Endothelial cell (in vitro differentiated cells): ENCODE measurements around the gene ZNF554. TPM values are rescaled to one million over a fixed set of nuclear protein-coding genes. Genes with fewer than 3 reads are reported as not detected.

Source experiments
- DNase-seq: peaks from one replicate; pipeline ENCODE4 v3.0.0; 2021; ENCODE audit warnings: low spot score
- H3K27ac Mint-ChIP-seq: one replicate; pipeline ENCODE4 v1.8.0; 2021; ENCODE audit warnings: mixed read lengths, inconsistent platforms; ENCODE audit not compliant: unreplicated experiment
- H3K27me3 Mint-ChIP-seq: one replicate; pipeline ENCODE4 v1.8.0; 2021; ENCODE audit warnings: mild to moderate bottlenecking, moderate library complexity, mixed read lengths, inconsistent platforms; ENCODE audit not compliant: unreplicated experiment
- H3K36me3 Mint-ChIP-seq: one replicate; pipeline ENCODE4 v1.8.0; 2021; ENCODE audit warnings: mild to moderate bottlenecking, low read depth, mixed read lengths, inconsistent platforms; ENCODE audit not compliant: unreplicated experiment
- H3K4me1 Mint-ChIP-seq: one replicate; pipeline ENCODE4 v1.8.0; 2021; ENCODE audit warnings: mild to moderate bottlenecking, mixed read lengths, inconsistent platforms; ENCODE audit not compliant: unreplicated experiment
- H3K4me3 Mint-ChIP-seq: one replicate; pipeline ENCODE4 v1.8.0; 2021; ENCODE audit warnings: mild to moderate bottlenecking, mixed read lengths, inconsistent platforms; ENCODE audit not compliant: unreplicated experiment
- H3K9me3 Mint-ChIP-seq: one replicate; pipeline ENCODE4 v1.8.0; 2021; ENCODE audit warnings: mixed read lengths, inconsistent platforms; ENCODE audit not compliant: unreplicated experiment
- total RNA-seq: library from RNA; stranded (reverse); fragmentation: NEBNext Ultra II Directional; extraction: Animal tissue kit (Norgen Biotek cat#: 25700); gene quantifications from one replicate; pipeline ENCODE4 v1.2.1, GENCODE V29; 2021; ENCODE audit not compliant: unreplicated experiment
- TF ChIP-seq, protein P1 (sequence below): fragments of 200-600 bp; sonication (generic); IDR thresholded peaks from one replicate; pipeline ENCODE4 v1.5.0; 2021; ENCODE audit warnings: antibody characterized with exemption; ENCODE audit not compliant: unreplicated experiment

Gene ZNF554
- total RNA-seq, 1 donor from 2014 or later: 9.0 TPM

GRCh38 chr19:2850256-2850925, 30.7 kb downstream of the ZNF554 start:
- TF ChIP-seq, protein P1, sequence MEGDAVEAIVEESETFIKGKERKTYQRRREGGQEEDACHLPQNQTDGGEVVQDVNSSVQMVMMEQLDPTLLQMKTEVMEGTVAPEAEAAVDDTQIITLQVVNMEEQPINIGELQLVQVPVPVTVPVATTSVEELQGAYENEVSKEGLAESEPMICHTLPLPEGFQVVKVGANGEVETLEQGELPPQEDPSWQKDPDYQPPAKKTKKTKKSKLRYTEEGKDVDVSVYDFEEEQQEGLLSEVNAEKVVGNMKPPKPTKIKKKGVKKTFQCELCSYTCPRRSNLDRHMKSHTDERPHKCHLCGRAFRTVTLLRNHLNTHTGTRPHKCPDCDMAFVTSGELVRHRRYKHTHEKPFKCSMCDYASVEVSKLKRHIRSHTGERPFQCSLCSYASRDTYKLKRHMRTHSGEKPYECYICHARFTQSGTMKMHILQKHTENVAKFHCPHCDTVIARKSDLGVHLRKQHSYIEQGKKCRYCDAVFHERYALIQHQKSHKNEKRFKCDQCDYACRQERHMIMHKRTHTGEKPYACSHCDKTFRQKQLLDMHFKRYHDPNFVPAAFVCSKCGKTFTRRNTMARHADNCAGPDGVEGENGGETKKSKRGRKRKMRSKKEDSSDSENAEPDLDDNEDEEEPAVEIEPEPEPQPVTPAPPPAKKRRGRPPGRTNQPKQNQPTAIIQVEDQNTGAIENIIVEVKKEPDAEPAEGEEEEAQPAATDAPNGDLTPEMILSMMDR: no peak
- H3K4me3 Mint-ChIP-seq: peak overlapping the region; percentile 35
- no peaks in the 10 kb centered on the region for H3K4me1 Mint-ChIP-seq
- H3K36me3 Mint-ChIP-seq: peaks cover 79% of the 10 kb centered on the region
- no peak for DNase-seq
- peaks cover 56% of the 10 kb centered on the region for H3K9me3 Mint-ChIP-seq
- peaks cover 4% of the 10 kb centered on the region for H3K27me3 Mint-ChIP-seq
- no peak overlapping the region for H3K27ac Mint-ChIP-seq

DNA sequence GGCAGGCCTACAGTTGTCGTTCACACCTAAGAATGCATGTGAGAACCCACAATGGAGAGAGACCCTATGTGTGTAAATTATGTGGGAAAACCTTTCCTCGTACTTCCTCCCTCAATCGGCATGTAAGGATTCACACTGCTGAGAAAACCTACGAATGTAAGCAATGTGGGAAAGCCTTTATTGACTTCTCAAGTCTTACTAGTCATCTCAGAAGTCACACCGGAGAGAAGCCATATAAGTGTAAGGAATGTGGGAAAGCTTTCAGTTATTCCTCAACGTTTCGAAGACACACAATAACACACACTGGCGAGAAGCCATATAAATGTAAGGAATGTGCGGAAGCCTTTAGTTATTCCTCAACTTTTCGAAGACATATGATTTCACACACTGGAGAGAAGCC, 32.9 kb downstream of the ZNF554 start:
- H3K27me3 Mint-ChIP-seq: peaks cover 8% of the 10 kb centered on the region
- peak overlapping the region; percentile 87 for H3K4me3 Mint-ChIP-seq
- peaks cover 73% of the 10 kb centered on the region for H3K36me3 Mint-ChIP-seq
- TF ChIP-seq, protein P1: no peak
- no peak overlapping the region for H3K27ac Mint-ChIP-seq
- no peaks in the 10 kb centered on the region for H3K4me1 Mint-ChIP-seq
- peaks cover 54% of the 10 kb centered on the region for H3K9me3 Mint-ChIP-seq
- DNase-seq: no peak

- H3K4me1 Mint-ChIP-seq: no peaks in the 10 kb centered on the region
- no peak overlapping the region for H3K27ac Mint-ChIP-seq
- DNase-seq: no peak
- TF ChIP-seq, protein P1: no peak
- H3K27me3 Mint-ChIP-seq: peaks cover 8% of the 10 kb centered on the region
- H3K4me3 Mint-ChIP-seq: peak overlapping the region; percentile 87
- H3K9me3 Mint-ChIP-seq: peaks cover 51% of the 10 kb centered on the region
- H3K36me3 Mint-ChIP-seq: peaks cover 70% of the 10 kb centered on the region
Measured at GRCh38 chr19:2853015-2853606, 33.4 kb downstream of the ZNF554 start.

DNA sequence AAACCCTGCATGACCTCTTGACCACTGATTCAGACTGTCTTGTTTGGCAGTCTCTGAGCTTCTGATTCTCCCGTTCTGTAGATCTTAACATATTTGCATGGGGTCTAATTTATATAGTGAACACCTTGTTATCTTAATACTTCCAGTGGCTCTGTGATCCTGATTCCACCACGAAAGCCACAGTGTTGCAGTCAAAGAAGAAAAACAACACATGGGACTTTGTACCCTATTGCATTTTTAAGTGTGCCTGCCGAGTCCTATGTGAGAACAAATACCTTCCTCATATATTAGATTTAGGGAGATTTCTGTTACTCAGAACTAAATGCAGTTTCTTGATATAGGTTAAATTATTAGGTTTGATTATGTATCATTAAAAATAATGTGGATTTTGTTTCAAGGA, 35.2 kb downstream of the ZNF554 start:
- peaks cover 74% of the 10 kb centered on the region for H3K36me3 Mint-ChIP-seq
- H3K9me3 Mint-ChIP-seq: peaks cover 48% of the 10 kb centered on the region
- TF ChIP-seq, protein P1: no peak
- peak overlapping the region; percentile 87 for H3K4me3 Mint-ChIP-seq
- H3K27me3 Mint-ChIP-seq: peaks cover 13% of the 10 kb centered on the region
- no peak for DNase-seq
- no peak overlapping the region for H3K27ac Mint-ChIP-seq
- no peaks in the 10 kb centered on the region for H3K4me1 Mint-ChIP-seq

- Mint-ChIP-seq H3K36me3 (peaks cover 61% of the 10 kb centered on the region), H3K4me1 (no peaks in the 10 kb centered on the region), H3K4me3 (no peak overlapping the region), H3K9me3 (peaks cover 34% of the 10 kb centered on the region), H3K27ac (no peak overlapping the region), H3K27me3 (peaks cover 16% of the 10 kb centered on the region)
- TF ChIP-seq, protein P1: no peak
- DNase-seq: no peak
Measured at GRCh38 chr19:2856457-2857050, 36.9 kb downstream of the ZNF554 start.
